Loucy (cell line): Measurements from ENCODE around the gene PASK.

ENCODE experiments used
- CTCF ChIP-seq: fragments of 200-600 bp; sonication (generic); conservative IDR thresholded peaks from 2 replicates; pipeline ENCODE4 v1.5.1; 2014; ENCODE audit warnings: mild to moderate bottlenecking, antibody characterized with exemption, low read length
- EZH2phosphoT487 ChIP-seq: fragments of 200-600 bp; IDR thresholded peaks from 2 replicates; pipeline ENCODE4 v1.6.1; 2018; ENCODE audit warnings: antibody characterized with exemption, mild to moderate bottlenecking, moderate library complexity, borderline replicate concordance

- TF ChIP-seq CTCF (no peak), EZH2phosphoT487 (no peak)
These were observed 37.8 kb downstream of the PASK start for GRCh38 chr2:241111440-241111805.
